ENCODE results near the gene NOP16. TPM values are rescaled to one million over a fixed set of nuclear protein-coding genes. Genes with fewer than 3 reads are reported as not detected.

The NOP16 gene, protein sequence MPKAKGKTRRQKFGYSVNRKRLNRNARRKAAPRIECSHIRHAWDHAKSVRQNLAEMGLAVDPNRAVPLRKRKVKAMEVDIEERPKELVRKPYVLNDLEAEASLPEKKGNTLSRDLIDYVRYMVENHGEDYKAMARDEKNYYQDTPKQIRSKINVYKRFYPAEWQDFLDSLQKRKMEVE
- total RNA-seq = 40.2 and 47.8 TPM in 2 replicates

DNA sequence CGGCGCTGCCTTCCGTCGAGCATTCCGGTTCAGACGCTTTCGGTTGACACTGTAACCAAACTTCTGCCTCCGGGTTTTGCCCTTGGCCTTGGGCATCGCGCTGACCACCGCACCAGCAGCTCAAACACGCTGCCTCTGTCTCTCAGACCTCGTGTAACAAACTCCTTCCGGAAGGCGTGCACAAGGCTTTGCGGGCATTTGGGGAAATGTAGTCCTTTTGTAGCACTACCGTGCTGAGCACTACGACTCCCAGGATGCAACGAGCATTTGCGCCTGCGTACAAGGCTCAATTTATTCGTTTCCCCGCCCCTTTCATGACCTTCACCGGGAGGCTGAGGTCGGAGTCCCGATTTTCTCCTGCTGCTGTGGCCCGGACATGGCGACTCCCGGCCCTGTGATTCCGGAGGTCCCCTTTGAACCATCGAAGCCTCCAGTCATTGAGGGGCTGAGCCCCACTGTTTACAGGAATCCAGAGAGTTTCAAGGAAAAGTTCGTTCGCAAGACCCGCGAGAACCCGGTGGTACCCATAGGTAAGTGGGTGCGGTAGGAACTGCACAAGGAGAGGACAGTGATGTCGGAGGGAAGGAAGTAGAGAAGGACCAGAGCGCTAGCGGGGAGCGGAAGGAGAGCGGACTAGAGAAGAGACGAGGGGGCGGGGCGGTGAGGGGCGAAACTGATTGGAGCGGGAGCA lies at the start of gene NOP16, which contains the start of gene HIGD2A:
Gene NOP16, minus strand, starts transcription at position 155 of the 691 bp plus-strand sequence. Its CDS starts 59 bp downstream, at position 96.
Gene HIGD2A, plus strand, starts transcription at position 308 of the 691 bp plus-strand sequence. Its CDS starts 69 bp downstream, at position 377.
- intact Hi-C loops (cut with micrococcal nuclease) = loop anchor here (1.0 kb wide), 7 partner anchors 23 to 259 kb away; partner anchors contain the start of genes ARL10, CLTB, FAF2 and KIAA1191

- intact Hi-C loops (cut with micrococcal nuclease) = loop anchor here (1.0 kb wide), 1 partner anchor 12 kb away; the partner anchor contains the start of gene FAF2
Measured at GRCh38 chr5:176436656-176437055, 48.3 kb upstream of the NOP16 start.

DNA sequence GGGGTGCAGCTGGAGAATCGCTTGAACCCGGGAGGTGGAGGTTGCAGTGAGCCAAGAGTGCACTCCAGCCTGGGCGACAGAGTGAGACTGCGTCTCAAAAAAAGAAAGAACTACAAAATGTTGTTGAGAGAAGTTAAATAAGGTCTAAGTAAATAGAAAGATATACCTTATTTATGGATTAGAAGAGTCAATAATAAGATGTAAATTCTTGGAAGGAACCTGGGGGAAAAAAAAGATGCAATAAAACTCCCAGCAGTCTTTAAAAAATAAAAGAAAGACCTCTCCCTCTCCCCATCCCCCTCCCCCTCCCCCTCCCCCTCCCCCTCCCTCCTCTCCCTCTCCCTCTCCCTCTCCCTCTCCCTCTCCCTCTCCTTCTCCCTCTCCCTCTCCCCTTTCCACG lies 44.3 kb upstream of the NOP16 start:
- intact Hi-C loops (cut with micrococcal nuclease) = no loop called here

GRCh38 chr5:176429972-176430371 lies 41.6 kb upstream of the NOP16 start:
- intact Hi-C loops (cut with micrococcal nuclease) = no loop called here

GRCh38 chr5:176427971-176428370 lies 39.6 kb upstream of the NOP16 start:
- intact Hi-C loops (cut with micrococcal nuclease) = no loop called here

GRCh38 chr5:176426876-176427275 lies 38.5 kb upstream of the NOP16 start:
- intact Hi-C loops (cut with micrococcal nuclease) = no loop called here

DNA sequence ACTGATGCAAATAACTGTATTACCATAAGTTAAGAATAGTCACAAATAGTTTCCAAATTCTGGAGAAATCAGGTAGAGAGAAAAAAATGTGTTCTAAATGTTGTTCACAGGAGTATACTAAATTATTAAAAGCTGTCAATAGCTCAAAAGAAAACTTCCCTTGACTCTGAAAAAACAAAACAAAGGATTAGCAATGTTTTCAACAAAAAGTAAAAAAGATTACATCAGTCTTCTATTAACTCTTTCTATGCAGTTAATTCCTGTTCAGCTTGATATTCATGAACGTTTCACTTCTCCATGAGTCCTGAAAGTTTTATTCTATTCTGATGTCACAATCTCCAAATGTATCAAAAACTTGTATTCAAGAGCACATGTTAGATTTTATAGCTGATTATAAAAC lies 37.4 kb upstream of the NOP16 start:
- intact Hi-C loops (cut with micrococcal nuclease) = no loop called here

GRCh38 chr5:176425138-176425537 lies 36.7 kb upstream of the NOP16 start:
- intact Hi-C loops (cut with micrococcal nuclease) = no loop called here

DNA sequence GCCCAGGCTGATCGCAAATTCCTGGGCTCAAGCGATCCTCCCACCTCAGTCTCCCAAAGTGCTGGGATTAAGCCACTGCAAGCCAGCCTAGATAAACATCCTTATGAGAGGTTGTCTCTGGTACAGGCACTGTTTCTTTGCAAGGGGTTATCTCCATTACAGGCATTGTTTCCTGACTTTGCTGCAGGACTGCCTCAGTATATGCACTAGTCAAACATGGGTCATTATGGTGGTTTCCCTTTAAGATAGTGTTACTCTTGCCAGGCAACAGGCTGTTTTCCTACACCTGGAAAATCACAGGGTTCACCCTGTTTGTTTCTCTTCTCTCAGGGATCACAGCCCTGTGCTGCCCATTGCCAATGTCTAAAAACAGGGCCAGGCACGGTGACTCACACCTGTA lies 35.8 kb upstream of the NOP16 start:
- intact Hi-C loops (cut with micrococcal nuclease) = no loop called here

DNA sequence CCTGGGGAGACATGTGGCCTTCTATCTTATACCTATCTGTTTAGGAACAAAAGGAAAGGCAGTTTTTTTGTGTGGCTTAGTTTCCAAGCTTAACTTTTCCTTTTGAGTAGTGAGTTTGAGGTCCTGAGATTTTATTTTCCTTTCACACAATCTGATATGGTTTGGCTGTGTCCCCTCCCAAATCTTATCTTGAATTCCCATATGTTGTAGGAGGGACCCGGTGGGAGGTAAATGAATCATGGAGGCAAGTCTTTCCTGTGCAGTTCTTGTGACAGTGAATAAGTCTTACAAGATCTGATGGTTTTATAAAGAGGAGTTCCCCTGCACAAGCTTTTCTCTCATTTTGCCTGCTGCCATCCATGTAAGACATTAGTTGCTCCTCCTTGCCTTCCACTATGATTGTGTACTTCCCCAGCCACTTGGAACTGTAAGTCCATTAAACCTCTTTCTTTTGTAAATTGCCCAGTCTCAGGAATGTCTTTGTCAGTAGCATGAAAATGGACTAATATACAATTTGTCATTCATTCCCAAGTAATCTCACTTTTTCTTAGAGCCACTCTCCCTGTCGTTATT lies 32.7 kb upstream of the NOP16 start:
- intact Hi-C loops (cut with micrococcal nuclease) = no loop called here

- intact Hi-C loops (cut with micrococcal nuclease) = no loop called here
Measured at GRCh38 chr5:176420086-176420485, 31.7 kb upstream of the NOP16 start.

- intact Hi-C loops (cut with micrococcal nuclease) = loop anchor here (5.0 kb wide), 1 partner anchor 154 kb away; no protein-coding TSS in a partner anchor
Measured at GRCh38 chr5:176418251-176418650, 29.9 kb upstream of the NOP16 start.

GRCh38 chr5:176416965-176417364 lies 28.6 kb upstream of the NOP16 start:
- intact Hi-C loops (cut with micrococcal nuclease) = loop anchor here (1.0 to 5.0 kb wide), 7 partner anchors 28 to 230 kb away; partner anchors contain the start of genes FAF2, RNF44 and TSPAN17

- intact Hi-C loops (cut with micrococcal nuclease) = loop anchor here (1.0 to 5.0 kb wide), 7 partner anchors 27 to 231 kb away; partner anchors contain the start of genes FAF2, RNF44 and TSPAN17
Measured at GRCh38 chr5:176415952-176416924, 27.8 kb upstream of the NOP16 start, which contains the start of gene CLTB. Gene CLTB, minus strand, starts transcription at chr5:176416539. Its CDS starts 176 bp downstream, at chr5:176416363.

- intact Hi-C loops (cut with micrococcal nuclease) = loop anchor here (5.0 kb wide), 1 partner anchor 157 kb away; no protein-coding TSS in a partner anchor
Measured at GRCh38 chr5:176415240-176415951, 27.0 kb upstream of the NOP16 start.

DNA sequence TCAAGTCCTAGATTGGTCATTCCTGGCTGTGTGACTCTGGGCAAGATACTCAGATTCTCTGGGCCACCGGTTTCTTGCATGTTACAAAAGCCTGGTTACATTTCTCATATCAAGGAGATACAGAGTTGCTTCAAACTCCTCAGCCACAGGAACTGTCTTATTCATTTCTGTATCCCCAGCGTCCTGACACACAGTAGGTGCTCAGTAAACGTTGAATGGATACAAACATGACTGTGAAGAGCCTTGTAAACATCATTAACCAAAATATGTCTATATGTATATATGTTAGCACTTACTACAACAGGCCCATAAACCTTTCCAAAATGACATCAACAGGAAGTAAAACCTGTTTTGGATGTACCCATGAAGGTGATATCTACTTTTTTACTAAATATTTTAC lies 26.3 kb upstream of the NOP16 start:
- intact Hi-C loops (cut with micrococcal nuclease) = loop anchor here (5.0 kb wide), 1 partner anchor 158 kb away; no protein-coding TSS in a partner anchor

DNA sequence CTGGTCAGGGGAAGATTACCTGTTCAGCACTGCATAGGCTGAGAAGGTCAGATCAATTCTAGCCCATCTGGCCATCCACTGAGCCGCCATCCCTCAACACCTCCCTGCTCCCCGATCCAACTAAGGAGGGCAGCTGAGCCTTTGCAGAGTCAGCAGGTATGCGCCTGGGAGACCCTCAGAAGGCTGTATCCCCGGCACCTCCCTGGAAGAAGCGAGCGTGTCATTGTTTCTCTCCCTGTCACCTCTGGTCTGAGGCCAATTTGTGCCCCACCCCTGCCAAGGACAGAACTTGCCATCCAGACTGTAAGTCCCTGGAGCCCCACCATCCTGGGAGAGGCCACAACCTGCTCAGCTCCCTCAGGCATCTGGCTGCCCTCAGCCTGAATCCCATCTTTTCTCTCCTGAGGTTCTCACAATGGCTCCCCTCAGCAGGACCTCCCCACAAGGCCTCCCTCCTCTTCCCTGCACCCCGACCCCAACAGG lies 25.4 kb upstream of the NOP16 start:
- intact Hi-C loops (cut with micrococcal nuclease) = no loop called here

- intact Hi-C loops (cut with micrococcal nuclease) = no loop called here
Measured at GRCh38 chr5:176413255-176413565, 24.8 kb upstream of the NOP16 start.

DNA sequence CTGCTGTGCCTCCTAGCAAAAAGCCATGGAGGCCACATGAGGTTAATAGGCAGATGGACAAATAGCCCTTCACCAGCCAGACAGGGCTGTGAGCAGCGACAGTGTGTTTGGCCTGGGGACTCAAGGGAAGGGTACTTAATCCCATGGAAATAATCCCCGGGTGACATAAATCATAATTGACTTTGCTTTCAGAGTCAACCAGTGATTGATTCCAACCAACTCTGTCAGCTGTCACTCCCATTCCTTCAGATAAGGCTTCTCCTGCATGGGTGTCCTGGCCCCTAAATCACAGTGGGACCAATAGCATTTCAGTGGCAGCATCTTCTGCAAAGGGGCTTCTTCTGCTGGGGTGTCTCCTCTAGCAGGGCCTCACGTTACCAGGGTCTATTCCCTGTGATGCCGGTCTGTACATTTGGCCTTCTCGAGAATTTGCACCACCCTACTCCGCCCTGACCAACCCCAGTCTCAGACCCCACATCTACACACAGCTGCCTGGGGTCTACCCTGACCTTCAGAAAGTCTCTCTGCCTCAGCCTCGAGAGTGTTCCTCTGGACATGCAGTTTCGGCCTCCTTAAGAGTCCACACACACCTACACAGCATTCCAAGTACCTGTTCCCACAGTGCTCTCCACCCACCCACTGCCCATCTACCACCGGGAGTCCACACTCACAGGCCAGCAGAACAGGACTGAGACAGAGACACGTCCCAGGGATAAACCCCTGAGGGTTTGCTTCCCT lies 24.3 kb upstream of the NOP16 start:
- intact Hi-C loops (cut with micrococcal nuclease) = no loop called here
